Neuronal stem cell (in vitro differentiated cells): ENCODE data around the gene FAM81A. TPM values are rescaled to one million over a fixed set of nuclear protein-coding genes. Genes with fewer than 3 reads are reported as not detected.

Experiments used
- DNase-seq: peaks from one replicate; pipeline ENCODE4 v3.0.0-alpha.2; 2013; ENCODE audit warnings: low spot score
- H2AFZ ChIP-seq: one replicate; pipeline ENCODE4 v1.6.1; 2013; ENCODE audit warnings: mild to moderate bottlenecking, low read length, inconsistent platforms
- H2AK5ac ChIP-seq: 2 replicates; pipeline ENCODE4 v1.6.1; 2013; ENCODE audit warnings: low read depth, mild to moderate bottlenecking, inconsistent platforms, low read length, moderate library complexity, mixed read lengths
- H2BK120ac ChIP-seq: 2 replicates; pipeline ENCODE4 v1.6.1; 2013; ENCODE audit warnings: low read depth, mild to moderate bottlenecking, inconsistent platforms, low read length, moderate library complexity, mixed read lengths
- H2BK12ac ChIP-seq: one replicate; pipeline ENCODE4 v1.6.1; 2013; ENCODE audit warnings: low read length, inconsistent platforms
- H2BK15ac ChIP-seq: 2 replicates; pipeline ENCODE4 v1.6.1; 2013; ENCODE audit warnings: mild to moderate bottlenecking, low read length, inconsistent platforms, mixed read lengths
- H2BK5ac ChIP-seq: one replicate; pipeline ENCODE4 v1.6.1; 2013; ENCODE audit warnings: inconsistent platforms, mild to moderate bottlenecking, low read length, moderate library complexity
- H3K14ac ChIP-seq: one replicate; pipeline ENCODE4 v1.6.1; 2013; ENCODE audit warnings: low read length, inconsistent platforms
- H3K18ac ChIP-seq: 2 replicates; pipeline ENCODE4 v1.6.1; 2013; ENCODE audit warnings: low read length, inconsistent platforms
- H3K23ac ChIP-seq: 2 replicates; pipeline ENCODE4 v1.6.1; 2013; ENCODE audit warnings: low read depth, mild to moderate bottlenecking, mixed read lengths, low read length, inconsistent platforms; ENCODE audit not compliant: poor library complexity
- H3K27ac ChIP-seq: replicated peaks from 3 replicates; pipeline ENCODE4 v1.5.1; 2013; ENCODE audit warnings: low read length, inconsistent platforms
- H3K27me3 ChIP-seq, 3 experiments: 2 replicates each; pipeline ENCODE4 v1.6.1; 2013; ENCODE audit warnings: low read length in 3 of 3, mild to moderate bottlenecking in 2 of 3, inconsistent platforms in 1 of 3, low read depth in 1 of 3, mixed read lengths in 1 of 3, moderate library complexity in 1 of 3; ENCODE audit not compliant: control insufficient read depth in 3 of 3, insufficient read depth in 3 of 3
- H3K36me3 ChIP-seq, 2 donors: replicated peaks in 1 of 2; 2 replicates each; pipeline ENCODE4 v1.6.1; 2013; ENCODE audit warnings: low read length in 2 of 2; ENCODE audit not compliant: control insufficient read depth in 2 of 2, insufficient read depth in 2 of 2
- H3K4ac ChIP-seq: 2 replicates; pipeline ENCODE4 v1.6.1; 2013; ENCODE audit warnings: inconsistent platforms, mild to moderate bottlenecking, low read length, moderate library complexity
- H3K4me1 ChIP-seq, 2 donors: 1 replicate in 1 of 2; 2 replicates in 1 of 2; pipeline ENCODE4 v1.6.1; 2013; ENCODE audit warnings: low read length in 2 of 2, low read depth in 1 of 2; ENCODE audit not compliant: control insufficient read depth in 2 of 2, insufficient read depth in 1 of 2
- H3K4me2 ChIP-seq: one replicate; pipeline ENCODE4 v1.6.1; 2013; ENCODE audit warnings: mild to moderate bottlenecking, low read length, inconsistent platforms; ENCODE audit not compliant: insufficient read depth, poor library complexity, severe bottlenecking
- H3K4me3 ChIP-seq, 2 donors: 2 replicates each; pipeline ENCODE4 v1.5.1; 2013; ENCODE audit warnings: low read length in 2 of 2, mild to moderate bottlenecking in 2 of 2, inconsistent platforms in 1 of 2, moderate library complexity in 1 of 2
- H3K79me1 ChIP-seq: one replicate; pipeline ENCODE4 v1.6.1; 2013; ENCODE audit warnings: low read depth, mild to moderate bottlenecking, inconsistent platforms, low read length, moderate library complexity
- H3K9ac ChIP-seq: one replicate; pipeline ENCODE4 v1.6.1; 2013; ENCODE audit warnings: mild to moderate bottlenecking, low read depth, low read length, inconsistent platforms; ENCODE audit not compliant: poor library complexity
- H3K9me3 ChIP-seq, 2 donors: replicated peaks in 1 of 2; 2 replicates each; pipeline versions ENCODE3 to v1.6.1; 2013; ENCODE audit warnings: low read length in 2 of 2, mild to moderate bottlenecking in 2 of 2, inconsistent platforms in 1 of 2, low read depth in 1 of 2, mixed read lengths in 1 of 2, moderate library complexity in 1 of 2; ENCODE audit not compliant: control insufficient read depth in 2 of 2, insufficient read depth in 1 of 2
- H4K8ac ChIP-seq: one replicate; pipeline ENCODE4 v1.6.1; 2013; ENCODE audit warnings: low read depth, mild to moderate bottlenecking, inconsistent platforms, low read length, moderate library complexity
- H4K91ac ChIP-seq: one replicate; pipeline ENCODE4 v1.6.1; 2013; ENCODE audit warnings: low read length, low read depth, mild to moderate bottlenecking, inconsistent platforms; ENCODE audit not compliant: poor library complexity
- whole genome bisulfite sequencing, 2 donors: extraction: QIAGEN DNeasy Blood & Tissue Kit; methylation state at CpG; one replicate each; pipeline ENCODE4 v1.1.7; 2013; ENCODE audit warnings: missing lambda C conversion rate in 2 of 2, mixed read lengths in 1 of 2; ENCODE audit not compliant: insufficient read length in 2 of 2, insufficient replicate concordance in 1 of 2; ENCODE audit errors: extremely low coverage in 2 of 2; 5-methylcytosine and 5-hydroxymethylcytosine counted together
- small RNA-seq: library from polyadenylated mRNA; stranded (forward); fragments of <200 nt; extraction: miRNeasy Mini kit (QIAGEN cat#:217004); gene quantifications from one replicate; pipeline ENCODE3, GENCODE V24; 2013; ENCODE audit not compliant: insufficient read depth

The FAM81A gene

DNA sequence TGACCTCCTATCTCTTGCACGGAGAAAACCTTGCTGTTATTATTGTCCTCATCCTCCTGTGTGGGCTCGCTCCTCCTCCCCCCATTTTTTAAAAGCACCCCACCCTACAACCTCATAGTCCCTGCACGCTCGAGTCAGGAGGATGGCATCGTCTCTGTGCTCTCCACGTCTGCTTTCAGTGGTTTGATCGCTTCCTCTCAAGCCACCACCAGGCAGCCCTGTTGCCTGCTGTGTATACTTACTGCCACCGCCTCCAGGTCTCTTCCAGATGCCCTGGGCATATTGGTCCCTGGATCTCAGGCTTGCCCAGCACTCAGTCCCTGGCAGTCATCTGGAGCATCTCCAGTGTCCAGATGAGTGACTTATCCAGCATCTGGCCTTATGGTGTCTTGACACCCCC, 131.5 kb downstream of the FAM81A start:
- no peak overlapping the region for H3K18ac ChIP-seq
- no peak overlapping the region for H2AK5ac ChIP-seq
- no peak overlapping the region for H2BK120ac ChIP-seq
- H3K27ac ChIP-seq: no peak overlapping the region
- H2BK15ac ChIP-seq: no peak overlapping the region
- H3K4me3 ChIP-seq: peak overlapping the region in 1 of 2 donors; percentile 7
- H3K4me2 ChIP-seq: no peak overlapping the region
- no CpG with 5 or more reads among the region's 8 CpGs for WGBS, 2 donors
- no peak overlapping the region for H2AFZ ChIP-seq
- no peak overlapping the region for H3K4ac ChIP-seq
- peaks cover 0 to 1% of the 10 kb centered on the region in 2 donors for H3K9me3 ChIP-seq
- H2BK5ac ChIP-seq: no peak overlapping the region
- no peak overlapping the region for H4K91ac ChIP-seq
- no peaks in the 10 kb centered on the region for H3K27me3 ChIP-seq
- H2BK12ac ChIP-seq: no peak overlapping the region
- H3K23ac ChIP-seq: no peak overlapping the region
- no peaks in the 10 kb centered on the region for H3K36me3 ChIP-seq
- no peak for DNase-seq
- H3K14ac ChIP-seq: no peak overlapping the region
- H3K9ac ChIP-seq: no peak overlapping the region
- H4K8ac ChIP-seq: no peak overlapping the region
- no peaks in the 10 kb centered on the region for H3K4me1 ChIP-seq
- no peaks in the 10 kb centered on the region for H3K79me1 ChIP-seq

DNA sequence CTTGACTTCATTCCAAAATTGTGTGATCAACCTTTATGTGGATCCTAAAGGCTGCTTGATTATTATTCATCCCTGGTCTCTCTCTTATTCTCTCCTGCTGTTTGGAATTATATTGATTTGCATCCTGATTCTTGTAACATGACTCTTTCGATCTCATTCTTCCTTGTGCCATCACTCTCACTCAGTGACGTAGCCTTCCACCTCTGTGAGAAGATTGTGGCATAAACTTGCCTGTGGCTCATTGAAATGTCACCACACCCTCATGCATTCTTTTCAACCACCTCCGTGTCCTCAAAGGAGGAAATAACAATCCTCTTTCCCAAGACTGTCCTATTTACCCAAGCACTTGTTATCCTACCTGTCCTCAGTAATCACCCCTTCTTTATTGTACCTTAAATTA, 132.3 kb downstream of the FAM81A start:
- H3K18ac ChIP-seq: no peak overlapping the region
- H4K91ac ChIP-seq: no peak overlapping the region
- H3K4me3 ChIP-seq: no peak overlapping the region
- no CpG with 5 or more reads among the region's 3 CpGs for WGBS, 2 donors
- H2AK5ac ChIP-seq: no peak overlapping the region
- no peaks in the 10 kb centered on the region for H3K27me3 ChIP-seq
- no peak for DNase-seq
- H3K4me2 ChIP-seq: no peak overlapping the region
- H3K36me3 ChIP-seq: no peaks in the 10 kb centered on the region
- no peak overlapping the region for H3K27ac ChIP-seq
- H3K14ac ChIP-seq: no peak overlapping the region
- H3K9ac ChIP-seq: no peak overlapping the region
- H3K9me3 ChIP-seq: peaks cover 0 to 1% of the 10 kb centered on the region in 2 donors
- H3K4me1 ChIP-seq: peaks cover 0 to 2% of the 10 kb centered on the region in 2 donors
- no peak overlapping the region for H2BK12ac ChIP-seq
- H3K79me1 ChIP-seq: no peaks in the 10 kb centered on the region
- no peak overlapping the region for H2AFZ ChIP-seq
- no peak overlapping the region for H3K23ac ChIP-seq
- no peak overlapping the region for H3K4ac ChIP-seq
- no peak overlapping the region for H4K8ac ChIP-seq
- no peak overlapping the region for H2BK120ac ChIP-seq
- H2BK5ac ChIP-seq: no peak overlapping the region
- H2BK15ac ChIP-seq: no peak overlapping the region

- peaks cover 0 to 1% of the 10 kb centered on the region in 2 donors for H3K9me3 ChIP-seq
- no peak overlapping the region for H2BK5ac ChIP-seq
- no peak overlapping the region for H2AK5ac ChIP-seq
- no peak overlapping the region for H3K18ac ChIP-seq
- peaks cover 0 to 2% of the 10 kb centered on the region in 2 donors for H3K4me1 ChIP-seq
- no peaks in the 10 kb centered on the region for H3K79me1 ChIP-seq
- no CpG with 5 or more reads among the region's 6 CpGs for WGBS, 2 donors
- no peak overlapping the region for H4K91ac ChIP-seq
- H3K4ac ChIP-seq: no peak overlapping the region
- no peak overlapping the region for H4K8ac ChIP-seq
- no peaks in the 10 kb centered on the region for H3K27me3 ChIP-seq
- no peak overlapping the region for H3K4me2 ChIP-seq
- H2BK120ac ChIP-seq: no peak overlapping the region
- no peak overlapping the region for H3K23ac ChIP-seq
- H3K27ac ChIP-seq: no peak overlapping the region
- no peaks in the 10 kb centered on the region for H3K36me3 ChIP-seq
- no peak overlapping the region for H3K4me3 ChIP-seq
- no peak for DNase-seq
- H2BK12ac ChIP-seq: no peak overlapping the region
- no peak overlapping the region for H3K9ac ChIP-seq
- H3K14ac ChIP-seq: no peak overlapping the region
- no peak overlapping the region for H2AFZ ChIP-seq
- H2BK15ac ChIP-seq: no peak overlapping the region
These were observed 133.6 kb downstream of the FAM81A start for GRCh38 chr15:59571606-59572005.

Small RNAs within 50 kb of the gene (small RNA-seq; reads per million reads assigned to genes)
- gene RF00019: not detected
